OCI-LY7 (cell line): ENCODE measurements around the gene GPS2. TPM values are rescaled to one million over a fixed set of nuclear protein-coding genes. Genes with fewer than 3 reads are reported as not detected.

Source experiments
- BruUV-seq: library from RNA; stranded (reverse); fragments of 400-500 nt; replicated peaks from 2 replicates; lab custom pipeline; 2021; lab: Mats Ljungman, UMichigan
- CTCF ChIA-PET: fragments of 300-600 bp; sonication (Branson Sonifier 250); formaldehyde crosslinking; loops from one replicate; lab custom pipeline; 2022; ENCODE audit warnings: antibody characterized with exemption; ENCODE audit not compliant: unreplicated experiment; lab: Charles Lee
- POLR2A ChIA-PET: fragments of 300-600 bp; sonication (Branson Sonifier 250); formaldehyde crosslinking; loops from one replicate; lab custom pipeline; 2022; ENCODE audit warnings: antibody characterized with exemption; lab: Charles Lee
- DNase-seq: peaks from one replicate; pipeline ENCODE4 v3.0.0-alpha.2; 2015; ENCODE audit warnings: low spot score
- H2AFZ ChIP-seq: fragments of 200-600 bp; sonication (generic), shearing (Covaris generic); 2 replicates; pipeline ENCODE4 v1.6.1; 2014; ENCODE audit warnings: mild to moderate bottlenecking, antibody characterized with exemption, low read length, moderate library complexity
- H3K27ac ChIP-seq: fragments of 200-600 bp; sonication (generic); 2 replicates; pipeline ENCODE4 v1.5.1; 2014; ENCODE audit warnings: mixed run types, low read depth, mild to moderate bottlenecking, moderate library complexity, low read length, inconsistent platforms; ENCODE audit not compliant: poor library complexity, severe bottlenecking
- H3K36me3 ChIP-seq: fragments of 200-600 bp; sonication (generic); 2 replicates; pipeline ENCODE4 v1.6.1; 2014; ENCODE audit warnings: mild to moderate bottlenecking, antibody characterized with exemption, low read length, moderate library complexity, mixed read lengths; ENCODE audit not compliant: insufficient read depth
- H3K4me1 ChIP-seq: fragments of 200-600 bp; sonication (generic); 2 replicates; pipeline ENCODE4 v1.5.1; 2014; ENCODE audit warnings: mild to moderate bottlenecking, low read length; ENCODE audit not compliant: insufficient read depth, poor library complexity, severe bottlenecking
- H3K4me2 ChIP-seq: fragments of 200-600 bp; sonication (generic); 2 replicates; pipeline ENCODE4 v1.6.1; 2014; ENCODE audit warnings: mild to moderate bottlenecking, low read length
- H3K4me3 ChIP-seq: fragments of 200-600 bp; sonication (generic); 2 replicates; pipeline ENCODE4 v1.5.1; 2014; ENCODE audit warnings: mild to moderate bottlenecking, low read depth, low read length; ENCODE audit not compliant: poor library complexity, severe bottlenecking
- H3K79me2 ChIP-seq: fragments of 200-600 bp; sonication (generic); 2 replicates; pipeline ENCODE4 v1.6.1; 2016; ENCODE audit warnings: low read depth, mild to moderate bottlenecking, low read length, moderate library complexity, mixed read lengths; ENCODE audit not compliant: insufficient read depth
- H3K9me2 ChIP-seq: fragments of 200-600 bp; sonication (generic); 2 replicates; pipeline ENCODE4 v1.6.1; 2016; ENCODE audit warnings: mild to moderate bottlenecking, low read length, mixed read lengths; ENCODE audit not compliant: insufficient read depth
- H3K9me3 ChIP-seq: fragments of 200-600 bp; sonication (generic); 2 replicates; pipeline ENCODE4 v1.6.1; 2014; ENCODE audit warnings: mild to moderate bottlenecking, mixed run types, low read length, mixed read lengths
- H4K20me1 ChIP-seq: fragments of 200-600 bp; sonication (generic); 2 replicates; pipeline ENCODE4 v1.6.1; 2014; ENCODE audit warnings: mild to moderate bottlenecking, antibody characterized with exemption, low read length, moderate library complexity, mixed read lengths; ENCODE audit not compliant: insufficient read depth
- EZH2phosphoT487 ChIP-seq: fragments of 200-600 bp; sonication (generic); IDR thresholded peaks from 2 replicates; pipeline ENCODE4 v1.6.1; 2018; ENCODE audit warnings: low read depth, borderline replicate concordance, mild to moderate bottlenecking, mixed run types, antibody characterized with exemption, low read length, moderate library complexity, mixed read lengths
- intact Hi-C: fragments of 100-400 bp; cut with micrococcal nuclease; formaldehyde crosslinking; loops from one replicate; pipeline ENCODE4 v1.10.0; 2022; ENCODE audit not compliant: unreplicated experiment
- total RNA-seq, 2 experiments: library from RNA; depleted of rRNA in 1 of 2; stranded (reverse); fragments of >200 nt in 1 of 2; shearing (Covaris generic) in 1 of 2; gene quantifications; 2 replicates each; pipeline ENCODE4 v1.2.3, GENCODE V29; 2014 to 2022
- TF ChIP-seq, protein P1 (sequence below): fragments of 200-600 bp; sonication (generic); conservative IDR thresholded peaks from 2 replicates; pipeline ENCODE4 v1.5.1; 2014; ENCODE audit warnings: mild to moderate bottlenecking, antibody characterized with exemption, low read length, moderate library complexity, mixed read lengths

The GPS2 gene
- total RNA-seq, 2 experiments from 2014 or later = 70.5 to 75.0 TPM

DNA sequence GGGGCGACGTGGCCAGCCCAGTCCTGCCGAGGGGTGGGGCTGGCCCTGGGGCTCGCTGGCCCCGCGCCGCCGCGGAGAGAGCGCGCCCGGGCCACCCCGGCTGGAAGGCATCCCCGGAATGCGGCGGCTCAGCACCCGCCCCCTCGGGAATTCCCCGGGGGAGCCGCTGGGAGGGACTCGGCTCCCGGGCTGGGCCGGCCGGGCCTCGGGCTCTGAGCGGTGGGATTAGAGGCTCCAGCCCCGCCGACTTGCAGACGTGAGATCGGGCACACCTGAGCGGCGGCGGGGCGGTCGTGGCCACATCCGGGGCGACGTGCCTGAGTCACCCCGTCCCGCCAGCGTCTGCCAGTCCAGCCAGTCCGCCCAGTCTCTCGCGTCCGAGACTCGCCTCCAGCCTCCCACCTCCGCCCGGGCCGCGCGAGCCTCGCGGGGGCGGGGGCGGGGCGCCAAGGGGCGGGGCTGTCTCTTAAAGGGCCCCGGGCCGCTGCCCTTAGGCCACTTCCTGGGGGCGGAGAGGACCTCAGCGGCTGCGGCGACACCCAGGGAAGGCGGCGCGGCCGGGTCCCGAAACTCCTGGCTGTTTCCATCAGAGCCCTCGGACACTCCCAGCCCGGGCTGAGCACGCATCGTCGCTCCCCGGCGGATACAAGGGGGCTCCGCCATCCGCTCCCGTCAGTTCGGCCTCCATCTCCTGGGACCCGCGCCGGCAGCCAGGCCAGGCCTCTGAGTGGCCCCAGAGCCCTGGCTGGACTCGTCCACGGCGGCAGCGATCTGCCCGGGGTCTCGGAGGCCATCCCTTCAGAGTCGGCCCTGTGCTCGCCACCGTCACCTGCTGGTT lies 36.7 kb upstream of the GPS2 start, which contains the start of gene KCTD11:
TSS of gene KCTD11 (plus strand) at position 498 of the 838 bp plus-strand sequence.
- ChIA-PET CTCF (no interaction called here), POLR2A (interaction anchor here (0.6 to 0.9 kb wide), 2 partner anchors 15 to 84 kb away, joined by 3 to 4 read pairs; partner anchors contain the start of gene ACAP1)
- intact Hi-C loops = loop anchor here (1.0 to 5.0 kb wide), 6 partner anchors 23 to 335 kb away; partner anchors contain the start of genes GPS2, NEURL4, POLR2A and SLC2A4
- H3K9me3 ChIP-seq = no peaks in the 10 kb centered on the region
- peaks cover 26% of the 10 kb centered on the region for H3K36me3 ChIP-seq
- H3K4me3 ChIP-seq = peak within 1 kb of the TSS; percentile 75
- no peaks in the 10 kb centered on the region for H3K9me2 ChIP-seq
- peak within 1 kb of the TSS; percentile 53 for H2AFZ ChIP-seq
- H3K4me2 ChIP-seq = peak within 1 kb of the TSS; percentile 91
- peak within 1 kb of the TSS; percentile 55 for H3K27ac ChIP-seq
- DNase-seq = peak; percentile 80
- no peak for TF ChIP-seq EZH2phosphoT487
- TF ChIP-seq, protein P1, sequence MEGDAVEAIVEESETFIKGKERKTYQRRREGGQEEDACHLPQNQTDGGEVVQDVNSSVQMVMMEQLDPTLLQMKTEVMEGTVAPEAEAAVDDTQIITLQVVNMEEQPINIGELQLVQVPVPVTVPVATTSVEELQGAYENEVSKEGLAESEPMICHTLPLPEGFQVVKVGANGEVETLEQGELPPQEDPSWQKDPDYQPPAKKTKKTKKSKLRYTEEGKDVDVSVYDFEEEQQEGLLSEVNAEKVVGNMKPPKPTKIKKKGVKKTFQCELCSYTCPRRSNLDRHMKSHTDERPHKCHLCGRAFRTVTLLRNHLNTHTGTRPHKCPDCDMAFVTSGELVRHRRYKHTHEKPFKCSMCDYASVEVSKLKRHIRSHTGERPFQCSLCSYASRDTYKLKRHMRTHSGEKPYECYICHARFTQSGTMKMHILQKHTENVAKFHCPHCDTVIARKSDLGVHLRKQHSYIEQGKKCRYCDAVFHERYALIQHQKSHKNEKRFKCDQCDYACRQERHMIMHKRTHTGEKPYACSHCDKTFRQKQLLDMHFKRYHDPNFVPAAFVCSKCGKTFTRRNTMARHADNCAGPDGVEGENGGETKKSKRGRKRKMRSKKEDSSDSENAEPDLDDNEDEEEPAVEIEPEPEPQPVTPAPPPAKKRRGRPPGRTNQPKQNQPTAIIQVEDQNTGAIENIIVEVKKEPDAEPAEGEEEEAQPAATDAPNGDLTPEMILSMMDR = no peak
- H4K20me1 ChIP-seq = no peaks in the 10 kb centered on the region
- H3K79me2 ChIP-seq = no peaks in the 10 kb centered on the region
- BruUV-seq = no TSS peak
- peaks cover 36% of the 10 kb centered on the region for H3K4me1 ChIP-seq

DNA sequence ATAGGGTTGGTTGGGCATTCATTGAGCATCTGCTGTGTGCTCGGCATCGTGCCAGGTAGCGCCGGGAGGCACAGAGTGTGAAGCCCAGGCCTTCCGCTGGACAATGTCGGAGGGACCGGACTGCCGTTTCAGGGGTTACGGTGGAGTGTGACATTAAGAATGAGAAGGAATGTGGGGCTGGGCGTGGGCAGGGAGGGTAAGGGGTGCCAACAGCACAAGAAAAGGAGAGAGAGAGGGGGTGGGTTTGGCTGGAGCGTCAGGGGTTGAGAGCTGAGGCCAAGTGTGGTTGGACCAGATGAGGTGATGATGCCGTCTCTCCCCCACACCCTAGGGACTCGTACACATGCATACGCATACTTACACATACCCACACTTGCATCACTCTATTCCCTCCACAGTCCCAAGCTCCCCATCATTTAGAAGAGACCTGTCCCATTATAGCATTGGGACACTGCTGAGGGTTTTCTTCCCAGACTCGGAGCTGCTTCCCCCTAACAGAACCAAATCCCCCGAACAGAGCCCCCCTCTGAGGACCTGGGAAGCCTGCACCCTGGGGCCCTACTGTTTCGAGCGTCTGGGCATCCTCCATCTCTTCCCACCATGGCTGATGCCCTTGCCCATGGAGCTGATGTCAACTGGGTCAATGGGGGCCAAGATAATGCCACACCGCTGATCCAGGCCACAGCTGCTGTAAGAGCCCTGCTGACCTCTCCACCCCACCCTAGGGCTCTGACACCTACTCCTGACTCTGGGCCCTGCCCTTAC lies 33.5 kb upstream of the GPS2 start:
- Histone ChIP-seq H3K4me3 (no peak overlapping the region), H4K20me1 (no peaks in the 10 kb centered on the region), H3K4me1 (peaks cover 31% of the 10 kb centered on the region), H3K36me3 (peaks cover 49% of the 10 kb centered on the region), H3K27ac (no peak overlapping the region), H3K4me2 (no peak overlapping the region), H3K9me3 (no peaks in the 10 kb centered on the region), H2AFZ (no peak overlapping the region), H3K79me2 (no peaks in the 10 kb centered on the region), H3K9me2 (no peaks in the 10 kb centered on the region)
- intact Hi-C loops = no loop called here
- no TSS peak for BruUV-seq
- ChIA-PET POLR2A (interaction anchor here (0.6 to 1.9 kb wide), 4 partner anchors 12 to 75 kb away, joined by 3 to 7 read pairs (median 4); partner anchors contain the start of genes ACAP1 and NEURL4), CTCF (no interaction called here)
- no peak for TF ChIP-seq EZH2phosphoT487
- TF ChIP-seq, protein P1 = no peak
- no peak for DNase-seq
